GM12878 (cell line): ENCODE data around the gene IL19. TPM values are rescaled to one million over a fixed set of nuclear protein-coding genes. Genes with fewer than 3 reads are reported as not detected.

Source experiments
- ATAC-seq: fragments of 200-7000 bp; cut with Tn5 transposase; 3 replicates; pipeline ENCODE4 v1.9.1; 2020; ENCODE audit warnings: mild to moderate bottlenecking, moderate library complexity
- BruUV-seq: library from RNA; stranded (reverse); fragments of 400-500 nt; replicated peaks from 2 replicates; lab custom pipeline; 2021; lab: Mats Ljungman, UMichigan
- CTCF ChIA-PET: fragments of 300-600 bp; sonication (Branson Sonifier 250); formaldehyde crosslinking; extraction: SDS; loops from one replicate; lab custom pipeline; 2021; ENCODE audit warnings: inconsistent platforms; lab: Yijun Ruan, JAX
- POLR2A ChIA-PET: fragments of 350-600 bp; formaldehyde crosslinking; extraction: SDS; loops from one replicate; lab custom pipeline; 2021; ENCODE audit warnings: inconsistent platforms; lab: Charles Lee
- RAD21 ChIA-PET: fragments of 300-600 bp; sonication (Branson Sonifier 250); formaldehyde crosslinking; loops from one replicate; lab custom pipeline; 2023; ENCODE audit warnings: antibody characterized with exemption; ENCODE audit not compliant: unreplicated experiment; lab: Charles Lee
- SMC1A ChIA-PET: fragments of 300-600 bp; sonication (Branson Sonifier 250); formaldehyde crosslinking; loops from one replicate; lab custom pipeline; 2023; ENCODE audit not compliant: unreplicated experiment, uncharacterized antibody; lab: Charles Lee
- DNase-seq: peaks from one replicate; pipeline ENCODE4 v3.0.0-alpha.2; 2011; ENCODE audit warnings: low read depth, low spot score
- FAIRE-seq: peaks from 3 replicates; lab custom pipeline; 2011; peaks lifted over from hg19 to GRCh38; lab: Jason Lieb, UNC
- H2AFZ ChIP-seq: 2 replicates; pipeline ENCODE4 v1.6.0; 2011; ENCODE audit warnings: low read depth, low read length, control low read depth; ENCODE audit not compliant: control insufficient read depth
- H3K27ac ChIP-seq: 2 replicates; pipeline ENCODE4 v1.5.1; 2011; ENCODE audit warnings: control low read depth; ENCODE audit not compliant: control insufficient read depth, insufficient read depth
- H3K27me3 ChIP-seq, 2 experiments: replicated peaks in 1 of 2; 2 replicates each; pipeline versions ENCODE4 v1.6.0 to v1.6.1; 2011; ENCODE audit warnings: low read length in 1 of 2; ENCODE audit not compliant: control insufficient read depth in 2 of 2, insufficient read depth in 2 of 2
- H3K36me3 ChIP-seq, 2 experiments: 2 replicates each; pipeline ENCODE4 v1.5.1; 2011; ENCODE audit warnings: low read length in 1 of 2; ENCODE audit not compliant: control insufficient read depth in 2 of 2, insufficient read depth in 2 of 2
- H3K4me1 ChIP-seq: 2 replicates; pipeline ENCODE4 v1.6.1; 2011; ENCODE audit warnings: mild to moderate bottlenecking, low read length, moderate library complexity, mixed read lengths; ENCODE audit not compliant: control insufficient read depth, insufficient read depth
- H3K4me2 ChIP-seq: 2 replicates; pipeline ENCODE4 v1.6.0; 2011; ENCODE audit warnings: control low read depth; ENCODE audit not compliant: control insufficient read depth, insufficient read depth
- H3K4me3 ChIP-seq: fragments of 200-600 bp; sonication (generic); 2 replicates; pipeline ENCODE4 v1.5.1; 2016
- H3K79me2 ChIP-seq: 2 replicates; pipeline ENCODE4 v1.6.0; 2011; ENCODE audit warnings: low read length; ENCODE audit not compliant: control insufficient read depth, insufficient read depth
- H3K9ac ChIP-seq: 2 replicates; pipeline ENCODE4 v1.8.0; 2011; ENCODE audit warnings: low read length, control low read depth, mixed read lengths; ENCODE audit not compliant: control insufficient read depth, insufficient read depth
- H3K9me3 ChIP-seq: replicated peaks from 3 replicates; pipeline ENCODE4 v1.5.1; 2011; ENCODE audit warnings: mild to moderate bottlenecking, low read length; ENCODE audit not compliant: control insufficient read depth, insufficient read depth
- H4K20me1 ChIP-seq: 2 replicates; pipeline ENCODE4 v1.6.0; 2011; ENCODE audit not compliant: control insufficient read depth, insufficient read depth
- ATF7 ChIP-seq: fragments of 450-650 bp; IDR thresholded peaks from 2 replicates; pipeline ENCODE4 v1.6.1; 2016; ENCODE audit warnings: low read depth, mild to moderate bottlenecking
- BCL11A ChIP-seq: IDR thresholded peaks from 2 replicates; pipeline ENCODE4 v1.6.1; 2011; ENCODE audit warnings: low read depth, low read length
- DPF2 ChIP-seq: fragments of 450-650 bp; IDR thresholded peaks from 2 replicates; pipeline ENCODE4 v1.6.1; 2017; ENCODE audit warnings: mild to moderate bottlenecking
- ESRRA ChIP-seq: IDR thresholded peaks from 2 replicates; pipeline ENCODE4 v1.6.1; 2012; ENCODE audit warnings: mild to moderate bottlenecking, low read length, improper control_type of control experiment
- NR2F1 ChIP-seq: fragments of 450-650 bp; conservative IDR thresholded peaks from 2 replicates; pipeline ENCODE4 v1.6.1; 2017; ENCODE audit warnings: mild to moderate bottlenecking
- PML ChIP-seq: IDR thresholded peaks from 2 replicates; pipeline ENCODE4 v1.6.1; 2012; ENCODE audit warnings: low read length, inconsistent platforms
- SMAD5 ChIP-seq: IDR thresholded peaks from 2 replicates; pipeline ENCODE4 v1.6.1; 2016; ENCODE audit warnings: antibody characterized with exemption, low read depth
- SMC3 ChIP-seq: IDR thresholded peaks from 2 replicates; pipeline ENCODE4 v1.6.1; 2011; ENCODE audit warnings: low read length, improper control_type of control experiment, borderline replicate concordance
- STAT1 ChIP-seq: fragments of 450-650 bp; conservative IDR thresholded peaks from 2 replicates; pipeline ENCODE4 v1.6.1; 2014; ENCODE audit warnings: antibody characterized with exemption, mild to moderate bottlenecking
- YY1 ChIP-seq: IDR thresholded peaks from 2 replicates; pipeline ENCODE4 v1.6.1; 2011; ENCODE audit warnings: low read depth, mild to moderate bottlenecking, low read length
- ZNF274 ChIP-seq: IDR thresholded peaks from one replicate; pipeline ENCODE4 v1.8.0; 2011; ENCODE audit not compliant: insufficient read length, insufficient read depth
- WGBS: methylation state at CpG from one replicate; pipeline ENCODE4 v1.1.6; 2016; ENCODE audit warnings: low lambda C conversion rate; ENCODE audit not compliant: insufficient replicate concordance, insufficient coverage; ENCODE audit errors: missing lambda C conversion rate; 5-methylcytosine and 5-hydroxymethylcytosine counted together
- in situ Hi-C: fragments of 300-500 bp; cut with MboI; formaldehyde crosslinking; loops from 9 replicates; pipeline ENCODE4 v1.14.3; 2018; ENCODE audit warnings: mixed read lengths
- intact Hi-C: fragments of 100-400 bp; cut with micrococcal nuclease; formaldehyde crosslinking; loops from one replicate; pipeline ENCODE4 v1.14.2; 2022; ENCODE audit not compliant: unreplicated experiment
- polyA plus RNA-seq, 11 experiments: library from polyadenylated mRNA; depleted of rRNA in 4 of 11; unstranded in 6 of 11; stranded (reverse) in 5 of 11; fragments of >200 nt; fragmentation: Nextera tagmentation in 4 of 11; fragmentation: Illumina TruSeq in 1 of 11; extraction: Ambion mirVana in 4 of 11; extraction: Trizol in 1 of 11; gene quantifications; 1 replicate in 1 of 11; 2 replicates in 10 of 11; pipeline versions ENCODE4 v1.2.1 to v1.2.3, GENCODE V29; 2011 to 2016; ENCODE audit warnings: inconsistent platforms in 2 of 11, missing spikeins in 2 of 11, low read depth in 1 of 11
- total RNA-seq, 4 experiments: library from RNA; depleted of rRNA in 3 of 4; stranded (reverse); fragments of >200 nt in 3 of 4; fragmentation: Illumina TruSeq in 1 of 4; extraction: Trizol in 1 of 4; gene quantifications; 2 replicates each; pipeline versions ENCODE4 v1.2.1 to v1.2.3, GENCODE V29; 2013 to 2021
- TF ChIP-seq, protein P1 (sequence below): IDR thresholded peaks from 2 replicates; pipeline ENCODE4 v1.6.1; 2011; ENCODE audit warnings: borderline replicate concordance, low read depth, mild to moderate bottlenecking, moderate library complexity, mixed read lengths, low read length; ENCODE audit not compliant: insufficient read depth; ENCODE audit errors: extremely low read length
- TF ChIP-seq, protein P2 (sequence below): fragments of 450-650 bp; IDR thresholded peaks from 2 replicates; pipeline ENCODE4 v1.6.1; 2017; ENCODE audit warnings: mild to moderate bottlenecking, moderate library complexity
- TF ChIP-seq, protein P3 (sequence below): fragments of 450-650 bp; formaldehyde crosslinking; IDR thresholded peaks from 2 replicates; pipeline ENCODE4 v1.5.0; 2022; ENCODE audit warnings: mild to moderate bottlenecking, missing genetic modification characterization
- TF ChIP-seq, protein P4 (sequence below): fragments of 450-650 bp; conservative IDR thresholded peaks from 2 replicates; pipeline ENCODE4 v1.6.1; 2017; ENCODE audit warnings: mild to moderate bottlenecking, moderate library complexity

Gene IL19
- total and polyA plus RNA-seq, 10 of the 15 experiments (the other 5 are each of a cell fraction or from before 2014, with no cell fraction given): 0.10 to 0.73 (median 0.28) TPM; not detected in 6

DNA sequence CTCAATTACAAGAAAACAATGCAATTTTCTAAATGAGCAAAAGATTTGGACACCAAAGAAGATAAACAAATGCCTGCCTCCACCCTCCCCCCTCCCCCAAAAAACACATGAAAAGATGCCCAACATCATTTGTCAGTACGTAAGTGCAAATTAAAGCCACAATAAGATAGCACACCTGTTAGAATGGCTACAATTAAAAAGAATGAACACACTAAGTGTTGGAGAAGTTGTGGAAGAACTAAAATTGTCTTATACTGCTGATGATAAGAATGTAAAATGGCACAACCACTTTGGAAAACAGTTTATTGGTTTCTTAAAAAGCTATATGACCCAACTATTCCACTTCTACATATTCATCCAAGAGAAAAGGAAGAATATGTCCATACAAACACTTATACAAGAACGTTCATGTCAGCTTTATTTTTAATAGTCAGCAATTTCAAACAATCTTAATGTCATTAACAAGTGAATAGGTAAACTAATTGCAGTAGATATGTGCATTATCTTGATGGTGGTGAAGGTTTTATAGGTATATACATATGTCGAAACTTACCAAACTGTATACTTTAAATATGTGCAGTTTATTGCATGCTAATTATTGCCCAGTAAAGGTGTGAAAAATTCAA is 105.3 kb downstream of the IL19 start:
- Histone ChIP-seq H3K4me3 (no peak overlapping the region), H2AFZ (no peak overlapping the region), H3K79me2 (no peaks in the 10 kb centered on the region), H3K4me1 (no peaks in the 10 kb centered on the region), H3K4me2 (no peak overlapping the region), H3K9me3 (peaks cover 3% of the 10 kb centered on the region; the same call in 2 of the 3 replicates), H3K9ac (no peak overlapping the region), H3K27ac (no peak overlapping the region), H4K20me1 (no peaks in the 10 kb centered on the region), H3K27me3 (no peaks in the 10 kb centered on the region), H3K36me3 (no peaks in the 10 kb centered on the region)
- POLR2A ChIA-PET: no interaction called here
- in situ Hi-C loops: no loop called here
- no TSS peak for BruUV-seq
- FAIRE-seq: no peak
- no peak for DNase-seq
- SMC1A ChIA-PET: interaction anchor here (0.9 to 2.0 kb wide), 4 partner anchors 8 to 39 kb away, joined by 3 to 4 read pairs (median 3); no protein-coding TSS in a partner anchor
- CTCF ChIA-PET: interaction anchor here (0.9 kb wide), 1 partner anchor 245 kb away, joined by 3 read pairs; no protein-coding TSS in a partner anchor
- ATAC-seq: no peak
- intact Hi-C loops: no loop called here
- RAD21 ChIA-PET: no interaction called here
- WGBS: 51% methylated on average over 3 of the region's 3 CpGs
- TF ChIP-seq BCL11A: no peak
- TF ChIP-seq YY1: no peak
- no peak for TF ChIP-seq ATF7
- no peak for TF ChIP-seq SMAD5
- no peak for TF ChIP-seq STAT1
- no peak for TF ChIP-seq DPF2
- TF ChIP-seq, protein P1, sequence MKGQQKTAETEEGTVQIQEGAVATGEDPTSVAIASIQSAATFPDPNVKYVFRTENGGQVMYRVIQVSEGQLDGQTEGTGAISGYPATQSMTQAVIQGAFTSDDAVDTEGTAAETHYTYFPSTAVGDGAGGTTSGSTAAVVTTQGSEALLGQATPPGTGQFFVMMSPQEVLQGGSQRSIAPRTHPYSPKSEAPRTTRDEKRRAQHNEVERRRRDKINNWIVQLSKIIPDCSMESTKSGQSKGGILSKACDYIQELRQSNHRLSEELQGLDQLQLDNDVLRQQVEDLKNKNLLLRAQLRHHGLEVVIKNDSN: no peak
- no peak for TF ChIP-seq ESRRA
- TF ChIP-seq NR2F1: no peak
- no peak for TF ChIP-seq ZNF274
- TF ChIP-seq, protein P2, sequence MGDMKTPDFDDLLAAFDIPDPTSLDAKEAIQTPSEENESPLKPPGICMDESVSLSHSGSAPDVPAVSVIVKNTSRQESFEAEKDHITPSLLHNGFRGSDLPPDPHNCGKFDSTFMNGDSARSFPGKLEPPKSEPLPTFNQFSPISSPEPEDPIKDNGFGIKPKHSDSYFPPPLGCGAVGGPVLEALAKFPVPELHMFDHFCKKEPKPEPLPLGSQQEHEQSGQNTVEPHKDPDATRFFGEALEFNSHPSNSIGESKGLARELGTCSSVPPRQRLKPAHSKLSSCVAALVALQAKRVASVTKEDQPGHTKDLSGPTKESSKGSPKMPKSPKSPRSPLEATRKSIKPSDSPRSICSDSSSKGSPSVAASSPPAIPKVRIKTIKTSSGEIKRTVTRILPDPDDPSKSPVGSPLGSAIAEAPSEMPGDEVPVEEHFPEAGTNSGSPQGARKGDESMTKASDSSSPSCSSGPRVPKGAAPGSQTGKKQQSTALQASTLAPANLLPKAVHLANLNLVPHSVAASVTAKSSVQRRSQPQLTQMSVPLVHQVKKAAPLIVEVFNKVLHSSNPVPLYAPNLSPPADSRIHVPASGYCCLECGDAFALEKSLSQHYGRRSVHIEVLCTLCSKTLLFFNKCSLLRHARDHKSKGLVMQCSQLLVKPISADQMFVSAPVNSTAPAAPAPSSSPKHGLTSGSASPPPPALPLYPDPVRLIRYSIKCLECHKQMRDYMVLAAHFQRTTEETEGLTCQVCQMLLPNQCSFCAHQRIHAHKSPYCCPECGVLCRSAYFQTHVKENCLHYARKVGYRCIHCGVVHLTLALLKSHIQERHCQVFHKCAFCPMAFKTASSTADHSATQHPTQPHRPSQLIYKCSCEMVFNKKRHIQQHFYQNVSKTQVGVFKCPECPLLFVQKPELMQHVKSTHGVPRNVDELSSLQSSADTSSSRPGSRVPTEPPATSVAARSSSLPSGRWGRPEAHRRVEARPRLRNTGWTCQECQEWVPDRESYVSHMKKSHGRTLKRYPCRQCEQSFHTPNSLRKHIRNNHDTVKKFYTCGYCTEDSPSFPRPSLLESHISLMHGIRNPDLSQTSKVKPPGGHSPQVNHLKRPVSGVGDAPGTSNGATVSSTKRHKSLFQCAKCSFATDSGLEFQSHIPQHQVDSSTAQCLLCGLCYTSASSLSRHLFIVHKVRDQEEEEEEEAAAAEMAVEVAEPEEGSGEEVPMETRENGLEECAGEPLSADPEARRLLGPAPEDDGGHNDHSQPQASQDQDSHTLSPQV: no peak
- no peak for TF ChIP-seq SMC3
- TF ChIP-seq, protein P3, sequence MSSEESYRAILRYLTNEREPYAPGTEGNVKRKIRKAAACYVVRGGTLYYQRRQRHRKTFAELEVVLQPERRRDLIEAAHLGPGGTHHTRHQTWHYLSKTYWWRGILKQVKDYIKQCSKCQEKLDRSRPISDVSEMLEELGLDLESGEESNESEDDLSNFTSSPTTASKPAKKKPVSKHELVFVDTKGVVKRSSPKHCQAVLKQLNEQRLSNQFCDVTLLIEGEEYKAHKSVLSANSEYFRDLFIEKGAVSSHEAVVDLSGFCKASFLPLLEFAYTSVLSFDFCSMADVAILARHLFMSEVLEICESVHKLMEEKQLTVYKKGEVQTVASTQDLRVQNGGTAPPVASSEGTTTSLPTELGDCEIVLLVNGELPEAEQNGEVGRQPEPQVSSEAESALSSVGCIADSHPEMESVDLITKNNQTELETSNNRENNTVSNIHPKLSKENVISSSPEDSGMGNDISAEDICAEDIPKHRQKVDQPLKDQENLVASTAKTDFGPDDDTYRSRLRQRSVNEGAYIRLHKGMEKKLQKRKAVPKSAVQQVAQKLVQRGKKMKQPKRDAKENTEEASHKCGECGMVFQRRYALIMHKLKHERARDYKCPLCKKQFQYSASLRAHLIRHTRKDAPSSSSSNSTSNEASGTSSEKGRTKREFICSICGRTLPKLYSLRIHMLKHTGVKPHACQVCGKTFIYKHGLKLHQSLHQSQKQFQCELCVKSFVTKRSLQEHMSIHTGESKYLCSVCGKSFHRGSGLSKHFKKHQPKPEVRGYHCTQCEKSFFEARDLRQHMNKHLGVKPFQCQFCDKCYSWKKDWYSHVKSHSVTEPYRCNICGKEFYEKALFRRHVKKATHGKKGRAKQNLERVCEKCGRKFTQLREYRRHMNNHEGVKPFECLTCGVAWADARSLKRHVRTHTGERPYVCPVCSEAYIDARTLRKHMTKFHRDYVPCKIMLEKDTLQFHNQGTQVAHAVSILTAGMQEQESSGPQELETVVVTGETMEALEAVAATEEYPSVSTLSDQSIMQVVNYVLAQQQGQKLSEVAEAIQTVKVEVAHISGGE (CRISPR knock-in tag): no peak
- TF ChIP-seq, protein P4, sequence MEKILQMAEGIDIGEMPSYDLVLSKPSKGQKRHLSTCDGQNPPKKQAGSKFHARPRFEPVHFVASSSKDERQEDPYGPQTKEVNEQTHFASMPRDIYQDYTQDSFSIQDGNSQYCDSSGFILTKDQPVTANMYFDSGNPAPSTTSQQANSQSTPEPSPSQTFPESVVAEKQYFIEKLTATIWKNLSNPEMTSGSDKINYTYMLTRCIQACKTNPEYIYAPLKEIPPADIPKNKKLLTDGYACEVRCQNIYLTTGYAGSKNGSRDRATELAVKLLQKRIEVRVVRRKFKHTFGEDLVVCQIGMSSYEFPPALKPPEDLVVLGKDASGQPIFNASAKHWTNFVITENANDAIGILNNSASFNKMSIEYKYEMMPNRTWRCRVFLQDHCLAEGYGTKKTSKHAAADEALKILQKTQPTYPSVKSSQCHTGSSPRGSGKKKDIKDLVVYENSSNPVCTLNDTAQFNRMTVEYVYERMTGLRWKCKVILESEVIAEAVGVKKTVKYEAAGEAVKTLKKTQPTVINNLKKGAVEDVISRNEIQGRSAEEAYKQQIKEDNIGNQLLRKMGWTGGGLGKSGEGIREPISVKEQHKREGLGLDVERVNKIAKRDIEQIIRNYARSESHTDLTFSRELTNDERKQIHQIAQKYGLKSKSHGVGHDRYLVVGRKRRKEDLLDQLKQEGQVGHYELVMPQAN: no peak
- TF ChIP-seq PML: no peak
